Measurements from ENCODE around the gene CUEDC2.

Gene CUEDC2

GRCh38 chr10:102395400-102396316 is 36.7 kb downstream of the CUEDC2 start, which contains the start of gene NFKB2:
Gene NFKB2 (plus strand): TSS chr10:102395705. CDS start chr10:102395960, 255 bp downstream.
- ATAC-seq, result peak; percentile 17 to 27

GRCh38 chr10:102394801-102395399 is 37.5 kb downstream of the CUEDC2 start:
- peak; percentile 6 to 11 for ATAC-seq

GRCh38 chr10:102394079-102394800 is 38.1 kb downstream of the CUEDC2 start:
- ATAC-seq, result peak; percentile 87 to 92

GRCh38 chr10:102393411-102394078 is 38.8 kb downstream of the CUEDC2 start:
- ATAC-seq, result no peak

- no peak for ATAC-seq
Observed at GRCh38 chr10:102392306-102392705, 40.1 kb downstream of the CUEDC2 start.

DNA sequence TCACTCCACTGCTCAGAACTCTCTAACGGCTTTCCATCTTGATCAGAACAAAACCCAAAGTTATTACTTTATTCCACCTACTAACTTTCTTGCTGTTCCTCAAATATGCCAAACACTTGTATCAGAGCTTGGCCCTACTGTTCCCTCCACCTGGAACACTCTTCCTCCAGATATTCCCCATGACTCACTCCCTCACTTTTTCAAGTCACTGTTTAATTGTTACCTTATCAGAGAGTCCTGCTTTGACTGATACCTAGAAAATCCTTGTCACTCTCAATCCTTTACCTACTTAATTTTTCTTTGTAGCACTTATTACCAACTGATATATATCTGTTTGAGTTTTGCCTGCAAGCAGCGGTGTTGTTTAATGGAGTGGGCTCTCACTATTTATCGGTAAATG is 42.5 kb downstream of the CUEDC2 start:
- no peak for ATAC-seq

DNA sequence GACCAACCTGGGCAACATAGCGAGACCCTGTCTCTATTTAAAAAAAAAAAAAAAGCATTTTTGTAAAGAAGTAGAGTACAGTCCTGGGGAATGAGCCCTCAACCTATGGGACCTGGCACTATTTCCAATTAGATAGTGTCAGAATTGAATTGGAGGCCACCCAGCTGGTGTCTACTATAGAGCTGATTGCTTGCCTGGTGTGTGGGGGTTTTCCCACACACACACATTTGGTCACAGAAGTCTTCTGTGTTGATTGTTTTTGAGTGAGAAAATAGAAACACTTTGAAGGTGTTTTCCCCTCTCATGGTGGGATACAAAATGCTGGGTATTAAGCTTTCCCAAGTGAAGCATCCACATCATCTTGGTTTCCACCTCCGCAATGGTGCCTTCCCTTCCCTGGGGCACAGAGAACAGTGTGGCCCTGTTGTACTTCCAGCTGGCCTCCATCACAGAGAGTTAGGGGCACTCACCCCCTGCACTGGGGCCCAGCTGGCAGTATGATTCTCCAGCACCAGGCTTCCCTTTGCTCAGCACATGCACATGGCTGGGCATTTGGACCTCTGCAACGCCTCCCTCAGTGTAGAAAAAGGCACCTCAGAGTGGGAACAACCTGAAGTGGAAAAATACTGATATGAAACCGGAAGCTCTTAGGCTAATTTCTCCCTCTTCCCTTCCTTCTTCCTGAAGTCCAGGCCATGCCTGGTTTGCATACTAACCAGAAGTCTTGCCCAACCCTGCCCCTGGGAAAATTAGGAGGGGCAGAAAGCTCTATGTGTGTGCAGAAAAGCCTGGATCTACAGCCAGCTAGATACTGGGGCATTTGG is 47.6 kb downstream of the CUEDC2 start:
- no peak for ATAC-seq

- ATAC-seq, result peak in 1 of 2 donors; percentile 12
Observed at GRCh38 chr10:102384053-102384452, 48.3 kb downstream of the CUEDC2 start.

DNA sequence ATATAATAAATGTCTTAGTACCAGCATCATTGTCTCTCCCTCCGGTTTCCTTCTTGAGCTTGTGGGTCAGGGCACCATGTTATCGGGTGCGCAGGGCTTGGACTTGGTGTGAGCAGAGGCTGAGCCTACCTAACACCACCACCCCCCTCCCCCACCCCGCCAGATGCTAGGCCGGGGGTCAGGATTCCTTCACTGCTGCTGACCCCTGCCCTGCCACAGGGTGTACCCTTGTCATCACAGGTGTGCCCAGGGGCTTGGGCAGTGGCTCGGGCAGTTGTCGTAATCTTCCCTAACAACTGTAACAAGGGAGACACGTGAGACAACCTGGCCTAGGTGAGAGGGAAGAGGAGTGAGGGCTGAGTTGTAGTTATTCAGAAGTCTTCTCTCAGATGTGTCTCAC is 49.5 kb downstream of the CUEDC2 start:
- no peak for ATAC-seq

DNA sequence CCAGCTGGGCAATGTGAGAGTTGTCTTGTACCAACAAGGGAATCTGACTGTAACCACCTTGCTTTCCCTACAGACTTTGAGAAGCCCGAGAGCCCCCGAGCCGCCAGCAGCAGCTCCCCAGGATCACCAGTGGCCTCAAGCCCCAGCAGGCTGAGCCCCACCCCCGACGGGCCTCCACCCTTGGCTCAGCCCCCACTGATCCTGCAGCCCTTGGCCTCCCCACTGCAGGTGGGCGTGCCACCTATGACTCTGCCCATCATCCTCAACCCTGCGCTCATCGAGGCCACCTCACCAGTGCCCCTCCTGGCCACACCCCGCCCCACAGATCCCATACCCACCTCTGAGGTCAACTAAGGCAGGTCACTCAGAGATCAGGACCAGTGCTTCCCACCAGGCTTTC is 50.4 kb downstream of the CUEDC2 start:
- no peak for ATAC-seq

DNA sequence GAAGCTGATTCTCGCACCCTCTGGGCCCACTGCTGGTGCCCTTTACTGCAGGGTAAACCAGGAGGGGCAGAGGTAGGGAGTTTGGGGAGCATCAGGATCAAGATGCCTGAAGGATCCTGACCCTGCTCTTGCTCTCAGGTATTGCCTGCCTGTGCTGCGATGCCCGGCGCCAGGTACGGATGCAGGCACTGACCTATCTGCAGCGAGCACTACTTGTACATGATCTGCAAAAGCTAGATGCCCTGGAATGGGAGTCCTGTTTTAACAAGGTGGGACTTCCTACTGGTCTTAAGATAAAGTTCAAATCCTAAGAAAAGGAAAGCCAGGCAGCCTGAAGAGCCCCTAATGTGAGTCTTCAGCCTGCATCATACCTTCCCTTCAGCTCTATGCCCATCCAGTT is 53.0 kb downstream of the CUEDC2 start:
- ATAC-seq, result no peak

GRCh38 chr10:102376901-102377300 is 55.5 kb downstream of the CUEDC2 start:
- no peak for ATAC-seq

GRCh38 chr10:102375867-102376266 is 56.5 kb downstream of the CUEDC2 start:
- ATAC-seq, result no peak

DNA sequence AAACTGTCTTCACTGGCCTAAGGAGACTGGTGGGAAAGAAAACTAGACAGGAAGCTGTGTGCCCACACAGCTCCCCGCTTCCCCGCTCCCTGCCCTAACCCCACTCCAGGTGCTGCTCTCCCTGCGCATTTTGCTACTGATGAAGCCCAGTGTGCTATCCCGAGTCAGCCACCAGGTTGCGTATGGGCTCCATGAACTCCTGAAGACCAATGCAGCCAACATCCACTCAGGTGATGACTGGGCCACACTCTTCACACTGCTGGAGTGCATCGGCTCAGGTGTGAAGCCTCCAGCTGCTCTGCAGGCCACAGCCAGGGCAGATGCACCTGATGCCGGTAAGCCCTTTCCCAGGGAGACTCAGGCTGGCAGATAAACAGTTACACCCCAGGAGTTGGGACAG is 57.1 kb downstream of the CUEDC2 start:
- ATAC-seq, result peak in 1 of 2 donors; percentile 28

Data from activated CD4-positive, CD25-positive, alpha-beta regulatory T cell treated with anti-CD3 and anti-CD28 coated beads, Interleukin-2, amount 50 U/mL, for 24 hours (primary cell).